Stimulated activated CD4-positive, alpha-beta T cell treated with anti-CD3 and anti-CD28 coated beads, TNF-alpha, amount 100 ng/mL, for 24 hours (primary cell): ENCODE measurements around the gene MEF2C.
"Not testable (repeated sequence)": the region's sequence is repeated elsewhere in the genome, so short reads cannot be mapped to it uniquely, and the experiment has no call there.

Experiments used
- DNase-seq, 3 experiments: peaks; one replicate each; pipeline ENCODE4 v3.0.0-alpha.2; 2020; ENCODE audit warnings: low read depth in 3 of 3

MEF2C gene

GRCh38 chr5:88803309-88803708 lies 79.7 kb downstream of the MEF2C start:
- DNase-seq = no peak

GRCh38 chr5:88799938-88800535 lies 82.9 kb downstream of the MEF2C start:
- no peak for DNase-seq

GRCh38 chr5:88798933-88799332 lies 84.1 kb downstream of the MEF2C start:
- DNase-seq = not testable (repeated sequence)

GRCh38 chr5:88793797-88794196 lies 89.2 kb downstream of the MEF2C start:
- DNase-seq = not testable (repeated sequence)

GRCh38 chr5:88792144-88792840 lies 90.7 kb downstream of the MEF2C start:
- DNase-seq = no peak

GRCh38 chr5:88787856-88788255 lies 95.1 kb downstream of the MEF2C start:
- DNase-seq = no peak

GRCh38 chr5:88786789-88787188 lies 96.2 kb downstream of the MEF2C start:
- DNase-seq = no peak

- DNase-seq = no peak
These were observed 97.0 kb downstream of the MEF2C start for GRCh38 chr5:88785746-88786565.

- no peak for DNase-seq
These were observed 100.4 kb downstream of the MEF2C start for GRCh38 chr5:88782571-88782970.

GRCh38 chr5:88780736-88781135 lies 102.2 kb downstream of the MEF2C start:
- DNase-seq = no peak

GRCh38 chr5:88778736-88779135 lies 104.2 kb downstream of the MEF2C start:
- no peak for DNase-seq

- DNase-seq = no peak
These were observed 106.3 kb downstream of the MEF2C start for GRCh38 chr5:88776692-88777091.

- DNase-seq = no peak
These were observed 110.2 kb downstream of the MEF2C start for GRCh38 chr5:88772831-88773230.

GRCh38 chr5:88772047-88772446 lies 110.9 kb downstream of the MEF2C start:
- DNase-seq = no peak

- no peak for DNase-seq
These were observed 112.4 kb downstream of the MEF2C start for GRCh38 chr5:88770276-88771257.

GRCh38 chr5:88769165-88769564 lies 113.8 kb downstream of the MEF2C start:
- no peak for DNase-seq

GRCh38 chr5:88768411-88768810 lies 114.6 kb downstream of the MEF2C start:
- no peak for DNase-seq

- no peak for DNase-seq
These were observed 117.2 kb downstream of the MEF2C start for GRCh38 chr5:88765798-88766197.

GRCh38 chr5:88765171-88765570 lies 117.8 kb downstream of the MEF2C start:
- DNase-seq = no peak

- no peak for DNase-seq
These were observed 121.0 kb downstream of the MEF2C start for GRCh38 chr5:88761939-88762338.

GRCh38 chr5:88761269-88761850 lies 121.6 kb downstream of the MEF2C start:
- no peak for DNase-seq
